ENCODE measurements around the gene CAMK2A.
"Not testable (repeated sequence)": the region's sequence is repeated elsewhere in the genome, so short reads cannot be mapped to it uniquely, and the experiment has no call there.

The CAMK2A gene

DNA sequence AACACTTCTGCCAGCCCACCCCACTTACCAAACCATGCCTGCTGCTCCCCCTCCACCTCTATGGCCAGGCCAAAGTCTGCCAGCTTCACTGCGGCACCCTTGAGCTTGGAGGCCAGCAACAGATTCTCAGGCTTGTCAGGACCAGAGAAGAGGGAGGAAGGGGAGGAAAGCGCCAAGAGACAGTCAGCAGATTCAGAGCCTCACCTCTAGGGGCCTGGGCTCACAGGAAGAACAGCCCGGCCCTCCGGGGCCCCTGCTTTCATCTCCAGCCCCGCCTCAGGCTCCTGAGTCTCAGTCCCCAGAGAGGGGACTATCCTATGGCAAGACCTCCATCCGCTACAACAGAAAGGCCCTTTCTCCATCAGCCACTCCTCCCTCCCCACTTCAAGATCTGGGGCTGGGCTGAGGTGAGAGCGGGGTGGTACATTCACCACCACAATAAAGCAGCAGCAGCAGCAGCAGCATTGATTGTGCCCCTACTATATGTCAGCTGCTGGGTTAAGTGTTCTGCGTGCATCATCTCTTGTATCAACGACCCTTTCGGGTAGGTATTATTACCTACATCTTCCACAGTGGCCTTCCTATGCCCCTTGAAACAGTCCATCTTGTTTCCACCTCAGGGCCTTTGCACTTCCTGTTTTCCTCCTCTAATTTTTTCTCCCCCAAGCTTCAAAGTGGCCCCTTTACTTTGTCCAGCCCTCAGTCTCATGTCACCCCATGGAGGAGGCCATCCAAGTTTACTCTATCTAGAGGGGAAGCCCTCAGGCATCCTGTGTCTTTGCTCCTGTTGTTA lies 36.0 kb downstream of the CAMK2A start:
- no peak for DNase-seq (ENCODE audit: low spot score)

DNA sequence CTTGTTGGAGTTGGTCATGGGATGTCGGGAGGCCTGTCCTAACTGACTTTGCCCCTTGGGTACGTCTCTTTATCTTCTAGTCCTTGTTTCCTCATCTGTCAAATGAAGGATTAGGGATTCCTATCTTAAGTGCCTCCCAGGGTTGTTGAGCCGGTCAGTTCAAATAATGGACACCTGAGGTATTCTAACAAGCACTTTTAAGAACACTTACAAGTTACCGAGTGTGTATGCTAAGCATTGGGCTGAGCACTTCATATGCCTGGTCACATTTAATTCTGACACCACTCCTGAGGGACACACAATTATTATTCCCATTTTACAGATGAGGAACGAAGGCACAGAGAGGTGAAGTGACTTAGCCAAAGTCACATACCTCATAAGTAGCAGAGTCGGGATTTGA lies 37.1 kb downstream of the CAMK2A start:
- no peak for DNase-seq (ENCODE audit: low spot score)

- DNase-seq (ENCODE audit: low spot score), result no peak
These were observed 38.1 kb downstream of the CAMK2A start for GRCh38 chr5:150251504-150251903.

- DNase-seq (ENCODE audit: low spot score), result no peak
These were observed 39.8 kb downstream of the CAMK2A start for GRCh38 chr5:150249744-150250143.

DNA sequence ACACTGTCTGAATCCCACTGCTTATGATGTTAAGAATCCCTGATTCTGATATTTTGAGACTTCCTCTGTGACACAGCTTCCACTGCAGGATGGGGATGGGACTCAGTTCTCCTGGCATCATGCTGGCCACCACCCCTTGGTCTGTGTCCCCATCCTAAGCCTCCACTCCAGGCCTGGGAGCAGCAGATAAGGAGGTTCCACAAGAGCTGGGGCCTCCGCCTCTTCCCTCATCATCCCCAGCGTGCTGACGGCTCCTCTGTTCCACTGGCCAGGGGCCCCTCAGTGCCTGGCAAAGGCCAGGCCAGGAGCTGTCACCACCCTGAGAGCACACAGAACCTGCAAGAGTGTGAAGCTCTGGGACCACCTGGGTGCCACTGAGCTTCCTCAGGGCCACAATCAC lies 40.6 kb downstream of the CAMK2A start:
- DNase-seq (ENCODE audit: low spot score), result no peak

DNA sequence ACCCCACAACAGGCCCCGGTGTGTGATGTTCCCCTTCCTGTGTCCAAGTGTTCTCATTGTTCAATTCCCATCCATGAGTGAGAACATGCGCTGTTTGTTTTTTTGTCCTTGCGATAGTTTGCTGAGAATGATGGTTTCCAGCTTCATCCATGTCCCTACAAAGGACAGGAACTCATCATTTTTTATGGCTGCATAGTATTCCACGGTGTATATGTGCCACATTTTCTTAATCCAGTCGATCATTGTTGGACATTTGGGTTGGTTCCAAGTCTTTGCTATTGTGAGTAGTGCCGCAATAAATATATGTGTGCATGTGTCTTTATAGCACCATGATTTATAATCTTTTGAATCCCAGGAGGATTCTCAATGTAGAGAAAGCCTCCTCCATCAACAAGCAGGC lies 41.1 kb downstream of the CAMK2A start:
- DNase-seq (ENCODE audit: low spot score), result not testable (repeated sequence)

DNA sequence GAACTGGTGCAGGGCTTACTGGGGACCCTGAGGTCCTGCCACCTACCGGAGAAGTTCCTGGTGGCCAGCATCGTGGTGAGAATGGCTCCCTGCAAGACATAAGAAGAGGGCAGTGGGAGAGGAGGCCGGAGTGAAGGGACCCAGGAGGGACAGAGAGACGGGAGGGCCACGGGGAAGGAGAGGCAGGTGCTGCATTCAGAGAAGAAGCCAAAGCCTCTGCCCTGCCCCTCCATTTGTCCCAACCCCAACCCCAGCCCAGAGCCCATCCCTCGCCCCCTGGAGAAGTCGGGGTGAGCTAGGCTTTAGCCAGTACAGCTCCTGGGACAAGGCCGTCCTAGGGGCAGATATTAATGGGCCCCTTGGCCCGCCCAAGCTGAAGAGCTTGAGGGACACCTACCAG lies 41.8 kb downstream of the CAMK2A start:
- no peak for DNase-seq (ENCODE audit: low spot score)

DNA sequence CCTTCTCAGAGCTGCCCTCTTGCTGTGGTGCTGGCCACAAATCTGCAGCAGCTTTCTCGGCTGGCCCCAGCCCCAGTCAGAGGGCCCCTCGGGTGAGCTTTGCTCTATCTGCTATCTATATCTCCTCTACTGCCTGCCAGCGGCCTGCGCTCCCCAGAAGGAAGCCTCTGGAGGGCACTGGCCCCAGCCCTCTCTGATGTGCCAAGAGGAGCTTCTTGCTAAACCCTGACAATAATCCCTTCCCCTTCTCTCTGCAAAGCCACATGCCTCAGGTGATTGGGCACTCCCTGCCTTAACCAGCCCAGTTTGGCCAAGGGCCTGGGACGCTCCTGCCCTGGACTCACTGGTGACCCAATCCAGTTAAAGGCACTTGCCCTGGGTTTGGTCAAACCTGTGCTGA lies 42.7 kb downstream of the CAMK2A start:
- no peak for DNase-seq (ENCODE audit: low spot score)

- no peak for DNase-seq (ENCODE audit: low spot score)
These were observed 43.1 kb downstream of the CAMK2A start for GRCh38 chr5:150246429-150246828.

DNA sequence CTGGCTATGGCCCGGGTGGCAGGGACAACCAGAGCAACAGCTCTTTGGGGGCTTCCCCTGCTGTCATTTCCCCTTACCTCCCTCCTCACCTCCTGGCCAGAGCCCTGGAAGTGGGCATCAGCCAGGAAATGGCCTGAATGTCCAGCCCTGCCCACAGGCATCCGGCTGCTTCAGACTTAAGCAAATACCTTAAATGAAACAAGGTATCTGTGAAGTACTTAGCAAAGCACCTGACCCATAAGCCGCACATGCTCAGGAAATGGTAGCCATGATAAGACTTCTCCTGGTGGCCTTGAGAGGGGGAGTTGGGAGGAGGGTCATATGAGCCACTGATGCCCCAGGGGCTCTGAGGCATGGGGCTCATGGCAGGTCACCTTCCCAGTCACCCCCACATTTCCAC lies 43.8 kb downstream of the CAMK2A start:
- DNase-seq (ENCODE audit: low spot score), result no peak

- peak; percentile 68 for DNase-seq (ENCODE audit: low spot score)
These were observed 44.3 kb downstream of the CAMK2A start for GRCh38 chr5:150245111-150245789.

DNA sequence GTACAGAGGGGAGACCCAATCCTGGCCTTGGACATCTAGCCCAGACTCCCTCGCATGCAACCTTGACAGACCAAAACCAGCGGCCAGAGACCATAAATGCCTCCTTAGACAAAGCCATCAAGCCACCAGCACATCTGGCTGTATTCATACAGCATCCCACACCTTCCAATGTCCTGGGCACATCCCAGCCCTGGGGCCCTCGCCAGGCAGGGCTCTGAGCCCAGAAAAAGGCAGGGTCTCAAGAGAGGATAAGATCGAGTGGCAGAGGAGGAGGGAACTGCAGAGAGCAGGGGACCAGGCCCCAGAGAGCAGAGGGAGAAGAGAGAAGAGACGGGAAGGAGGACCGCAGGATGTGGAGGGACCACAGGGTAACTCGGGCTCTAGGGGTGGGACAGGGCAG lies 45.4 kb downstream of the CAMK2A start:
- no peak for DNase-seq (ENCODE audit: low spot score)

- no peak for DNase-seq (ENCODE audit: low spot score)
These were observed 46.0 kb downstream of the CAMK2A start for GRCh38 chr5:150243590-150243989.

GRCh38 chr5:150242251-150242894 lies 47.2 kb downstream of the CAMK2A start:
- no peak for DNase-seq (ENCODE audit: low spot score)

- DNase-seq (ENCODE audit: low spot score), result no peak
These were observed 48.0 kb downstream of the CAMK2A start for GRCh38 chr5:150241298-150242160.

DNA sequence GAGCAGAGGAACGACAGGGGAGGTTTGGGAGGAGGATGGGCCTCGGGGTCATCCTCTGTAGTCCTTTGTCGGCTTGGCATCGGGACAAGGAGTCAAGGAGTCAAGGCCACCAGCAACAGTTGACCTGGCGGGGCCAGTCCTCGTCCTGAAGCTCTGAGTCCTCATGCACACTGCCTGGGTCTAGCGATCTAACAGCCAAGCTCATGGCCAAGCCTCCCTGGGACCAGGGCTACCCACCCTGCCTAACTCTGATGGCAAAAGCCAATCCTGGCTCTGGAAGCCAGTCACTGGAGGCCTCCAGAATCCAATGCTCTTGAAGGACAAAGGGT lies 49.8 kb downstream of the CAMK2A start:
- no peak for DNase-seq (ENCODE audit: low spot score)

- DNase-seq (ENCODE audit: low spot score), result no peak
These were observed 50.3 kb downstream of the CAMK2A start for GRCh38 chr5:150239099-150239793.

GRCh38 chr5:150238646-150239045 lies 50.9 kb downstream of the CAMK2A start:
- no peak for DNase-seq (ENCODE audit: low spot score)

GRCh38 chr5:150236981-150237754 lies 52.4 kb downstream of the CAMK2A start:
- DNase-seq (ENCODE audit: low spot score), result no peak

- DNase-seq (ENCODE audit: low spot score), result no peak
These were observed 53.3 kb downstream of the CAMK2A start for GRCh38 chr5:150236313-150236712.

DNA sequence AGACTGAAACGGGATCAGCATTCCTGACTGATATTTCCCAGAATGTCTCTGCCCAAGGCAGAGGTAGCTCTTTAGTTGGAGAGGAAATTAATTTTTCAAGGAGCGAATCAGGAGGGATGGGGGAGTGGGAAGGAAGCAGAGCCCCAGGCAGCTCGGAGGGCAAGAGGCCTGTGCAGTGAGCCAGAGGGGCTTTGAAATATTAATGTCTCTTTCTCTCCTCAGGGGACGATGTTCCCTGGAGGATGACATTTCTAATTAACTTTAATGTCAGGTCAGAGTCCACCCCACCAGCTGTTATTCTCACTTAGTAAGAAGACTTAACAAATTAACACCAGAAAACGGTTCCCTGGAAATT lies 54.1 kb downstream of the CAMK2A start:
- DNase-seq (ENCODE audit: low spot score), result no peak

Data from GM03348 (cell line).